Caco-2 (cell line): Measurements from ENCODE around the gene LRRC14B. TPM values are rescaled to one million over a fixed set of nuclear protein-coding genes. Genes with fewer than 3 reads are reported as not detected.

Source experiments
- BruUV-seq: library from RNA; stranded (reverse); fragments of 400-500 nt; replicated peaks from 2 replicates; lab custom pipeline; 2021; lab: Mats Ljungman, UMichigan
- CTCF ChIA-PET: fragments of 300-600 bp; sonication (Branson Sonifier 250); formaldehyde crosslinking; loops from one replicate; lab custom pipeline; 2022; ENCODE audit warnings: antibody characterized with exemption; lab: Charles Lee
- POLR2A ChIA-PET: fragments of 300-600 bp; sonication (Branson Sonifier 250); formaldehyde crosslinking; loops from one replicate; lab custom pipeline; 2022; ENCODE audit warnings: antibody characterized with exemption; lab: Charles Lee
- DNase-seq, 2 experiments: peaks; one replicate each; pipeline versions ENCODE4 v3.0.0 to v3.0.0-alpha.2; 2020 to 2022
- H3K27me3 ChIP-seq: replicated peaks from 2 replicates; pipeline ENCODE4 v1.6.0; 2011; ENCODE audit warnings: low read length; ENCODE audit not compliant: control insufficient read depth, insufficient read depth
- H3K36me3 ChIP-seq: 2 replicates; pipeline ENCODE4 v1.5.1; 2011; ENCODE audit warnings: low read length; ENCODE audit not compliant: control insufficient read depth, insufficient read depth
- H3K4me1 ChIP-seq: fragments of 250-450 bp; sonication (Bioruptor Pico); 2 replicates; pipeline ENCODE4 v1.5.1; 2020; ENCODE audit warnings: mild to moderate bottlenecking
- H3K4me3 ChIP-seq: 2 replicates; pipeline ENCODE4 v1.5.1; 2011; ENCODE audit warnings: low read depth, mild to moderate bottlenecking, control low read depth, low read length
- H3K9me3 ChIP-seq: fragments of 250-450 bp; sonication (Bioruptor Pico); 2 replicates; pipeline ENCODE4 v1.5.1; 2020; ENCODE audit warnings: mild to moderate bottlenecking, moderate library complexity
- H3K27ac Mint-ChIP-seq: one replicate; pipeline ENCODE4 v1.8.0; 2022; ENCODE audit warnings: mixed read lengths; ENCODE audit not compliant: unreplicated experiment
- H3K27me3 Mint-ChIP-seq: one replicate; pipeline ENCODE4 v1.8.0; 2022; ENCODE audit warnings: mixed read lengths; ENCODE audit not compliant: insufficient read depth, unreplicated experiment
- H3K36me3 Mint-ChIP-seq: one replicate; pipeline ENCODE4 v1.8.0; 2022; ENCODE audit warnings: mild to moderate bottlenecking, mixed read lengths; ENCODE audit not compliant: insufficient read depth, unreplicated experiment
- H3K4me1 Mint-ChIP-seq: one replicate; pipeline ENCODE4 v1.8.0; 2022; ENCODE audit warnings: low read depth, mixed read lengths; ENCODE audit not compliant: unreplicated experiment
- H3K4me3 Mint-ChIP-seq: one replicate; pipeline ENCODE4 v1.8.0; 2022; ENCODE audit warnings: mild to moderate bottlenecking, moderate library complexity, mixed read lengths; ENCODE audit not compliant: unreplicated experiment
- H3K9me3 Mint-ChIP-seq: one replicate; pipeline ENCODE4 v1.8.0; 2022; ENCODE audit warnings: mixed read lengths; ENCODE audit not compliant: unreplicated experiment
- CTCF ChIP-seq, 2 experiments: fragments of 200-600 bp in 1 of 2; IDR thresholded peaks; 1 replicate in 1 of 2; 2 replicates in 1 of 2; pipeline versions ENCODE4 v1.5.1 to v1.8.0; 2011 to 2022; ENCODE audit warnings: antibody characterized with exemption in 1 of 2, control low read depth in 1 of 2, inconsistent platforms in 1 of 2, low read depth in 1 of 2, low read length in 1 of 2, mild to moderate bottlenecking in 1 of 2, moderate library complexity in 1 of 2; ENCODE audit not compliant: insufficient read depth in 1 of 2, severe bottlenecking in 1 of 2, unreplicated experiment in 1 of 2
- intact Hi-C: fragments of 100-400 bp; cut with micrococcal nuclease; formaldehyde crosslinking; loops from one replicate; pipeline ENCODE4 v1.10.0; 2022; ENCODE audit not compliant: unreplicated experiment
- total RNA-seq: library from RNA; stranded (reverse); gene quantifications from 2 replicates; pipeline ENCODE4 v1.2.3, GENCODE V29; 2022

Gene LRRC14B
- total RNA-seq, 1 experiment from 2014 or later, result not detected

GRCh38 chr5:198516-199196 is 7.4 kb downstream of the LRRC14B start:
- no peaks in the 10 kb centered on the region for H3K27me3 ChIP-seq
- H3K4me1 ChIP-seq, result no peaks in the 10 kb centered on the region
- H3K36me3 Mint-ChIP-seq, result peaks cover 10% of the 10 kb centered on the region
- no peak overlapping the region for H3K27ac Mint-ChIP-seq
- H3K9me3 ChIP-seq, result no peaks in the 10 kb centered on the region
- DNase-seq, result no peak
- H3K4me3 ChIP-seq, result no peak overlapping the region
- no peak overlapping the region for H3K4me3 Mint-ChIP-seq
- ChIA-PET CTCF (no interaction called here), POLR2A (interaction anchor here (0.6 kb wide), 1 partner anchor 72 kb away, joined by 10 read pairs; no protein-coding TSS in a partner anchor)
- no peaks in the 10 kb centered on the region for H3K27me3 Mint-ChIP-seq
- no TSS peak for BruUV-seq
- intact Hi-C loops, result no loop called here
- H3K4me1 Mint-ChIP-seq, result no peaks in the 10 kb centered on the region
- no peaks in the 10 kb centered on the region for H3K9me3 Mint-ChIP-seq
- TF ChIP-seq CTCF (IDR thresholded peaks at IDR 0.05; ENCODE audit: insufficient read depth in 1 of 2, low read depth in 1 of 2, low read length in 1 of 2, severe bottlenecking in 1 of 2, unreplicated experiment in 1 of 2), result no peak
- H3K36me3 ChIP-seq, result no peaks in the 10 kb centered on the region

- CTCF ChIA-PET, result no interaction called here
These were observed 8.1 kb downstream of the LRRC14B start for GRCh38 chr5:199197-199949.

More at GRCh38 chr5:199197-199949, 8.1 kb downstream of the LRRC14B start:
- Histone ChIP-seq H3K27me3 (no peaks in the 10 kb centered on the region), H3K4me1 (no peaks in the 10 kb centered on the region), H3K9me3 (no peaks in the 10 kb centered on the region), H3K4me3 (no peak overlapping the region), H3K36me3 (no peaks in the 10 kb centered on the region)
- Mint-ChIP-seq H3K4me1 (no peaks in the 10 kb centered on the region), H3K27ac (no peak overlapping the region), H3K4me3 (no peak overlapping the region), H3K9me3 (no peaks in the 10 kb centered on the region), H3K36me3 (peaks cover 11% of the 10 kb centered on the region), H3K27me3 (no peaks in the 10 kb centered on the region)
- TF ChIP-seq CTCF (IDR thresholded peaks at IDR 0.05; ENCODE audit: insufficient read depth in 1 of 2, low read depth in 1 of 2, low read length in 1 of 2, severe bottlenecking in 1 of 2, unreplicated experiment in 1 of 2), result no peak
- intact Hi-C loops, result no loop called here
- DNase-seq, result no peak
- POLR2A ChIA-PET, result no interaction called here
- no TSS peak for BruUV-seq
